HCT116 (cell line): ENCODE results near the gene FSIP1. TPM values are rescaled to one million over a fixed set of nuclear protein-coding genes. Genes with fewer than 3 reads are reported as not detected.
A peak's percentile ranks its signal among the peaks of the same experiment; 100 is the strongest.

Source experiments
- ATAC-seq: fragments of 200-7000 bp; cut with Tn5 transposase; 2 replicates; pipeline ENCODE4 v1.9.1; 2020; ENCODE audit warnings: mild to moderate bottlenecking, moderate library complexity
- BruUV-seq: library from RNA; stranded (reverse); fragments of 400-500 nt; replicated peaks from 2 replicates; lab custom pipeline; 2021; lab: Mats Ljungman, UMichigan
- CTCF ChIA-PET: fragments of 300-600 bp; sonication (Branson Sonifier 250); formaldehyde crosslinking; loops from one replicate; lab custom pipeline; 2021; ENCODE audit warnings: antibody characterized with exemption; lab: Charles Lee
- POLR2A ChIA-PET: fragments of 300-600, 350-600 bp; sonication (Branson Sonifier 250); formaldehyde crosslinking; loops from one replicate; lab custom pipeline; 2021; ENCODE audit warnings: antibody characterized with exemption; lab: Charles Lee
- RAD21 ChIA-PET, 2 experiments: fragments of 300-600 bp; sonication (Branson Sonifier 250); formaldehyde crosslinking; loops; one replicate each; lab custom pipeline; 2023; ENCODE audit warnings: low total read pairs in 2 of 2; ENCODE audit not compliant: uncharacterized antibody in 2 of 2, unreplicated experiment in 2 of 2, low non-redundant PET in 1 of 2; lab: Charles Lee
- DNase-seq: peaks from one replicate; pipeline ENCODE4 v3.0.0-alpha.2; 2010; ENCODE audit warnings: low read depth, low spot score
- H2AFZ ChIP-seq: fragments of 200-600 bp; shearing (Covaris generic), sonication (generic); 2 replicates; pipeline ENCODE4 v1.6.1; 2017; ENCODE audit warnings: low read depth, mixed run types, mixed read lengths, antibody characterized with exemption, low read length; ENCODE audit not compliant: poor library complexity, severe bottlenecking
- H3K27ac ChIP-seq: 2 replicates; pipeline ENCODE4 v1.5.1; 2012; ENCODE audit warnings: low read depth, low read length
- H3K27me3 ChIP-seq: fragments of 200-600 bp; sonication (generic); 2 replicates; pipeline ENCODE4 v1.6.1; 2016; ENCODE audit warnings: mixed run types, low read length, mixed read lengths; ENCODE audit not compliant: insufficient read depth
- H3K36me3 ChIP-seq, 2 experiments: fragments of 200-500 bp in 1 of 2; fragments of 200-600 bp in 1 of 2; sonication (Bioruptor generic) in 1 of 2; sonication (generic) in 1 of 2; 2 replicates each; pipeline versions ENCODE4 v1.5.1 to v1.6.1; 2014 to 2016; ENCODE audit warnings: low read length in 2 of 2, inconsistent platforms in 1 of 2, mixed read lengths in 1 of 2, mixed run types in 1 of 2; ENCODE audit not compliant: insufficient read depth in 2 of 2, control insufficient read depth in 1 of 2
- H3K4me1 ChIP-seq, 2 experiments: fragments of 200-600 bp in 1 of 2; sonication (generic) in 1 of 2; 2 replicates each; pipeline versions ENCODE4 v1.5.1 to v1.6.1; 2012 to 2017; ENCODE audit warnings: low read length in 2 of 2, inconsistent platforms in 1 of 2, mild to moderate bottlenecking in 1 of 2, mixed read lengths in 1 of 2, mixed run types in 1 of 2, moderate library complexity in 1 of 2; ENCODE audit not compliant: insufficient read depth in 2 of 2, control insufficient read depth in 1 of 2
- H3K4me2 ChIP-seq: fragments of 200-600 bp; sonication (generic); 2 replicates; pipeline ENCODE4 v1.6.1; 2017; ENCODE audit warnings: mixed run types, low read length, mixed read lengths
- H3K4me3 ChIP-seq, 2 experiments: fragments of 200-600 bp in 1 of 2; sonication (generic) in 1 of 2; replicated peaks in 1 of 2; 2 replicates each; pipeline ENCODE4 v1.5.1; 2011 to 2016; ENCODE audit warnings: low read length in 2 of 2, control low read depth in 1 of 2, low read depth in 1 of 2, mild to moderate bottlenecking in 1 of 2, mixed read lengths in 1 of 2, mixed run types in 1 of 2
- H3K79me2 ChIP-seq: fragments of 200-600 bp; sonication (generic); 2 replicates; pipeline ENCODE4 v1.6.1; 2017; ENCODE audit warnings: mild to moderate bottlenecking, mixed run types, low read length, moderate library complexity, mixed read lengths; ENCODE audit not compliant: insufficient read depth
- H3K9ac ChIP-seq: fragments of 200-600 bp; sonication (generic); 2 replicates; pipeline ENCODE4 v1.6.1; 2016; ENCODE audit warnings: low read length, mixed read lengths
- H3K9me2 ChIP-seq: fragments of 200-600 bp; sonication (generic), shearing (Covaris generic); 2 replicates; pipeline ENCODE4 v1.6.1; 2017; ENCODE audit warnings: mixed run types, mild to moderate bottlenecking, moderate library complexity; ENCODE audit not compliant: insufficient read depth
- H3K9me3 ChIP-seq, 2 experiments: fragments of 200-500 bp in 1 of 2; fragments of 200-600 bp in 1 of 2; sonication (Bioruptor generic) in 1 of 2; sonication (generic) in 1 of 2; 2 replicates each; pipeline ENCODE4 v1.6.1; 2014 to 2017; ENCODE audit warnings: low read length in 2 of 2, mixed read lengths in 2 of 2, inconsistent platforms in 1 of 2, low read depth in 1 of 2, mild to moderate bottlenecking in 1 of 2, mixed run types in 1 of 2, moderate library complexity in 1 of 2; ENCODE audit not compliant: control insufficient read depth in 1 of 2, insufficient read depth in 1 of 2
- H4K20me1 ChIP-seq: fragments of 200-600 bp; sonication (generic), shearing (Covaris generic); 2 replicates; pipeline ENCODE4 v1.6.1; 2017; ENCODE audit warnings: mixed run types, mild to moderate bottlenecking, moderate library complexity; ENCODE audit not compliant: insufficient read depth
- ATF3 ChIP-seq: IDR thresholded peaks from 2 replicates; pipeline ENCODE4 v1.6.1; 2012
- EZH2 ChIP-seq: fragments of 200-600 bp; sonication (generic); IDR thresholded peaks from 2 replicates; pipeline ENCODE4 v1.6.1; 2017; ENCODE audit warnings: antibody characterized with exemption, mixed run types
- JUND ChIP-seq: IDR thresholded peaks from 2 replicates; pipeline ENCODE4 v1.6.1; 2012
- ZFX ChIP-seq: fragments of 450-650 bp; IDR thresholded peaks from 2 replicates; pipeline ENCODE4 v1.6.1; 2017
- intact Hi-C: fragments of 100-400 bp; cut with micrococcal nuclease; formaldehyde crosslinking; loops from 2 replicates; pipeline ENCODE4 v1.10.0; 2022
- total RNA-seq: library from RNA; stranded (reverse); gene quantifications from one replicate; pipeline ENCODE4 v1.2.1, GENCODE V29; 2021; ENCODE audit not compliant: unreplicated experiment
- TF ChIP-seq, protein P1 (sequence below): IDR thresholded peaks from 2 replicates; pipeline ENCODE4 v1.6.1; 2012

The FSIP1 gene
- total RNA-seq, 1 experiment from 2014 or later = 0.42 TPM

DNA sequence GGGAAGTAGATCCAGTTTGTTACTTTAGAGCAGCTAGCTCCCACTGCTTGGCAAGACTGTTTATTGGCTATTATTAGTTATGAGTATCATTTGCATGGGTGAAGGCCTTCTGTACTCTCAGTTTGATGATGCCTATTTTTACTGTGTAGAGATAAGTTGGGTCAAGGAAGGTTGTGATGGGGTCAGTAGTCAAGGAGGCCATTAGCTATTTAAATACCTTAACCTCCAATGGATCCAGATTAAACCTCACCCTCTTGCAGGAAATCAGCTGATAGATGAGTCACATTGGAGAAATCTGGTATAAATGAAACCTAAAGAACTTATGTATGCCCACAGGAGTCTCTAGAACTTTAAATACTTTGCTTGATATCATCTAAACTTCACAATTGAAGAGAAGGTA is 156.8 kb downstream of the FSIP1 start:
- intact Hi-C loops = no loop called here
- H3K27ac ChIP-seq = no peak overlapping the region
- POLR2A ChIA-PET = no interaction called here

GRCh38 chr15:39625451-39625850 is 157.2 kb downstream of the FSIP1 start:
- Histone ChIP-seq H3K27ac (no peak overlapping the region), H3K4me3 (no peak overlapping the region), H3K27me3 (no peaks in the 10 kb centered on the region), H4K20me1 (no peaks in the 10 kb centered on the region), H3K9me3 (no peaks in the 10 kb centered on the region), H3K9ac (no peak overlapping the region), H3K9me2 (no peaks in the 10 kb centered on the region), H3K4me2 (peak overlapping the region; percentile 64), H3K36me3 (no peaks in the 10 kb centered on the region), H3K79me2 (no peaks in the 10 kb centered on the region), H3K4me1 (peaks cover 3 to 30% of the 10 kb centered on the region in 2 experiments; a peak in 2 of 4 replicates), H2AFZ (no peak overlapping the region)
- TF ChIP-seq ATF3 = no peak
- TF ChIP-seq, protein P1, sequence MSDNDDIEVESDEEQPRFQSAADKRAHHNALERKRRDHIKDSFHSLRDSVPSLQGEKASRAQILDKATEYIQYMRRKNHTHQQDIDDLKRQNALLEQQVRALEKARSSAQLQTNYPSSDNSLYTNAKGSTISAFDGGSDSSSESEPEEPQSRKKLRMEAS = no peak
- TF ChIP-seq EZH2 = no peak
- TF ChIP-seq ZFX = no peak
- ChIA-PET POLR2A (no interaction called here), CTCF (interaction anchor here (0.8 kb wide), 1 partner anchor 249 kb away, joined by 3 read pairs; no protein-coding TSS in a partner anchor), RAD21 (no interaction called here)
- no TSS peak for BruUV-seq
- DNase-seq (no peak), ATAC-seq (no peak)
- intact Hi-C loops = no loop called here

More for the DNA sequence above, 156.8 kb downstream of the FSIP1 start:
- H2AFZ ChIP-seq = no peak overlapping the region
- H3K9me2 ChIP-seq = no peaks in the 10 kb centered on the region
- CTCF ChIA-PET = interaction anchor here (0.8 kb wide), 1 partner anchor 249 kb away, joined by 3 read pairs; no protein-coding TSS in a partner anchor
- ATAC-seq = no peak
- H3K9me3 ChIP-seq = no peaks in the 10 kb centered on the region
- no peak for DNase-seq
- H3K4me3 ChIP-seq = no peak overlapping the region
- no peak overlapping the region for H3K4me2 ChIP-seq
- no peaks in the 10 kb centered on the region for H3K36me3 ChIP-seq
- H3K9ac ChIP-seq = no peak overlapping the region
- peaks cover 3 to 31% of the 10 kb centered on the region in 2 experiments; a peak in 2 of 4 replicates for H3K4me1 ChIP-seq
- no peaks in the 10 kb centered on the region for H3K27me3 ChIP-seq
- RAD21 ChIA-PET = no interaction called here
- H3K79me2 ChIP-seq = no peaks in the 10 kb centered on the region
- no peaks in the 10 kb centered on the region for H4K20me1 ChIP-seq
- BruUV-seq = no TSS peak
- TF ChIP-seq ZFX (no peak), JUND (no peak)
